H1 (cell line): Measurements from ENCODE around the gene TMEM204. TPM values are rescaled to one million over a fixed set of nuclear protein-coding genes. Genes with fewer than 3 reads are reported as not detected.

Experiments used
- KDM4A ChIP-seq: IDR thresholded peaks from one replicate; pipeline ENCODE4 v1.7.1; 2012; ENCODE audit warnings: low read depth, mild to moderate bottlenecking, moderate library complexity, low read length, inconsistent platforms; ENCODE audit not compliant: severe bottlenecking
- RXRA ChIP-seq: IDR thresholded peaks from 2 replicates; pipeline ENCODE4 v1.6.1; 2011; ENCODE audit warnings: low read depth, mild to moderate bottlenecking, low read length, moderate library complexity; ENCODE audit not compliant: insufficient read depth
- polyA plus RNA-seq, 7 experiments: library from polyadenylated mRNA; depleted of rRNA in 3 of 7; stranded (reverse) in 5 of 7; unstranded in 2 of 7; fragments of >200 nt in 5 of 7; fragments of 200-250 nt in 2 of 7; gene quantifications; 1 replicate in 5 of 7; 2 replicates in 1 of 7; 4 replicates in 1 of 7; pipeline versions ENCODE4 v1.2.1 to v1.2.3, GENCODE V29; 2011 to 2013; ENCODE audit warnings: missing spikeins in 2 of 7, mixed read lengths in 2 of 7
- total RNA-seq: library from RNA; stranded (reverse); fragmentation: NEBNext Ultra II Directional; extraction: Animal tissue kit (Norgen Biotek cat#: 25700); gene quantifications from 2 replicates; pipeline ENCODE4 v1.2.1, GENCODE V29; 2021
- TF ChIP-seq, protein P1 (sequence below): IDR thresholded peaks from 2 replicates; pipeline ENCODE4 v1.6.1; 2012; ENCODE audit warnings: inconsistent platforms

Gene TMEM204
- total and polyA plus RNA-seq, 2 of the 8 experiments (the other 6 are each of a cell fraction or from before 2014, with no cell fraction given): not detected

- no peak for TF ChIP-seq RXRA
- TF ChIP-seq, protein P1, sequence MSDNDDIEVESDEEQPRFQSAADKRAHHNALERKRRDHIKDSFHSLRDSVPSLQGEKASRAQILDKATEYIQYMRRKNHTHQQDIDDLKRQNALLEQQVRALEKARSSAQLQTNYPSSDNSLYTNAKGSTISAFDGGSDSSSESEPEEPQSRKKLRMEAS: no peak
- TF ChIP-seq KDM4A: no peak
Measured at GRCh38 chr16:1508494-1509187, 24.8 kb upstream of the TMEM204 start (continued).
